Measurements from ENCODE around the gene NFAM1.

The NFAM1 gene

DNA sequence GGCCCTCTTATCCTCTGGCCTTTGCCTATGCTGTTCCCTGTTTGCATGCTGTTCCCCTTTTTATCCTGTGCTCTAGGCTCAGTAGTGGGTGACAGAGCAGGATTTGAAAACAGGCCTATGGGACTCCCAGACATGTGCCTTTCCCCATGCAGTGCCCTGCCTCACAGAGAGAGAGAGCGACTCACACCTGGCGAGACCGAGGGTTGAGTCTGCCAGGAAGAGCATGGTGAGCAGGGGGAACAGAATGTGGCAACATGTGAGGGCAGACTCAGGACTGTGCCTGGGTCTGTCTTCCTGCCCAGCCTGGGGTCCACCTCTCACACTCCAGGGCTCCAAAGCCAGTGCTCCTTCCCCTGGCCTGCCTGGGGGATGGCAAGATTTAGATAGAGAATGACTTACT is 75.0 kb downstream of the NFAM1 start:
- DNase-seq = no peak

DNA sequence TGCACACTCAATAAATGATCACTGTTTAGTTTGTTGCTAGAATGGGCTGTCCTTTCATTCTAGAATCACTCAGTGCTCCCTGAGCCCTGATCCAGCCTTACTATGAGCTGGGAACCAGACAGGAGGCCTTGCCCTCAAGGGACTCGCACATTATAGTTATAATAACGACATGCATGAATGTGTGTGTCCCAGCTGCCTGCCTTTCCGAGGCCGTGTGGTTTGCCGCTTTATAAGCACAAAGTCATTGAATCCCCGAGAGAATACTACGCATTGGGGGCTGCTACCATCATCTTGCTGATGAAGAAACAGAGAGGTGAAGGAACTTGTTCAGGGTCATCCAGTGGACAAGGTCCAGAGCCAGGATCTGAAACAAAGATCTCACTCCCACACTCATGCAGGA is 75.7 kb downstream of the NFAM1 start:
- no peak for DNase-seq

- DNase-seq = no peak
Measured at GRCh38 chr22:42353883-42354727, 78.1 kb downstream of the NFAM1 start.

DNA sequence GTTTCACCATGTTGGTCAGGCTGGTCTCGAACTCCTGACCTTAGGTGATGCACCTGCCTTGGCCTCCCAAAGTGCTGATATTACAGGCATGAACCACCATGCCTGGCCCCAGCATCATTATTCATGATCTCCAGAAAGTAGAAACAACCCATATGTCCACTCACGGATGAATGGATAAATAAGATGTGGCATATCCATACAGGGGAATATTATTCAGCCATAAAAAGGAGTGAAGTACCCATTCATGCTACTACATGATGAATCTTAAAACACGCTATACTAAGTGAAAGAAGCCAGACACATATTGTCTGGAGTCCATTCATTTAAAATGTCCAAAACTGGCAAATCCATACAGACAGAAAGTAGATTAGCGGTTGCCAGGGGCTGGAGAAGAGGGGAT is 81.8 kb downstream of the NFAM1 start:
- DNase-seq = no peak

DNA sequence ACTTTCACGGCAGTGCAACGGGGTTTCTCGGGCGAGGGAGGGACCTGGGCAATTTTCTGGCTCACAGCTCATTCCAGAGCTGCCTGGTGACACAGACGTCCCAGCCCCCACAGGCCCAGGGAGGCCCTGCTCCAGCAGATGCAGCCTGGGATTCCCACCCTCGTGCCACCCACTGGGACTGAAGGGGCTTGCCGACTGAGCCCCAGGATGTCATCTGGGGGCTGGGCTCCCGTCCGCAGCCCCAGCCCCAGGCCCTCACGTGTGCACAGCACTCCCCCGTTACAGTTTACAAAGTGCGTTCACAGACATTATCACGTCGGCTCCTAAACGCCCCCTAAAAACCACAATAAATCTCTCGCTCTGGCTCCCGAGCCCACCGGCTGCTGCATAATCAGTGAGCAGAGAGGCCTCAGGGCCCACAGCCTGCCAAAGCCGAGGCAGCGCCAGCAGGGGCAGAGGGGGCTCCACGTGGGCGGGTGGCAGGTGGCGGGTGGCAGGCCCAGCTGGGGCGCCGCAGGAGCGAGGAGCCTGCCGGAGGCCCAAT is 84.8 kb downstream of the NFAM1 start:
- DNase-seq = no peak

GRCh38 chr22:42346722-42347121 is 85.5 kb downstream of the NFAM1 start:
- DNase-seq = no peak

GRCh38 chr22:42345458-42345857 is 86.7 kb downstream of the NFAM1 start:
- DNase-seq = no peak

- no peak for DNase-seq
Measured at GRCh38 chr22:42344361-42344905, 87.8 kb downstream of the NFAM1 start.

GRCh38 chr22:42343531-42344081 is 88.6 kb downstream of the NFAM1 start:
- DNase-seq = no peak

GRCh38 chr22:42343121-42343454 is 89.1 kb downstream of the NFAM1 start:
- no peak for DNase-seq

DNA sequence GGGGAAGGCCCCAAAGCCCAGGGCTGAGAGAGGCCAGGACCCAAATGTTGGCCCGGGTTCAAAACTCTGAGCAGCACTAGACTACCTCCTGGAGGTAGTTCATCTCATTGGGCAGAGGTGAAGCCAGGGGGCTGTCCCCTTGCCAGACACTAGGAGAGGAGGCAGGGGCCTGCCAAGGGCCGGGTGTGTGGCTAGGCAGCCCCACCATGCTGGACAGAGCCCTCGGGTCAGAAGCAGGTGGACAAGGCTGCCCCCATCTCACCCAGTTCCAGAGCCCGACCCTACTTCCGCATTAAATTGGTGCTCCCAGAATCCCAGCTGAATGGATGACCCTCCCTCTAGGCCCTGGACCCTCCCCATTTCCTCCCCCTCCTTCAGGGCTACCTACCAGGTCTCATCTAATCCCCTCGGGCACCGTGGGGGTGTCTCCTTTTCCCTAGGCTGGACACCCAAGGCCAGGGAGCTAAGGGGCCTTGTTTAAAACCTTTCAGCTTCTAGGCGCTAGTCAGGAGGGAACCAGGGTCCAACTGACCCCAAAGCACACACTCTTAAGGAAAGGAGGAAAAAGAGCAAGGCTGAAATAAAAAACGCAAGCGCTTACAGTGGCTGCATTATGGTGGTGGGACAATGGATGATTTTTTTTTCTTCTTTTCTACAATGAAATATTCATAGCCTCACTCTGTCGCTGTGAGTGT is 89.6 kb downstream of the NFAM1 start:
- no peak for DNase-seq

GRCh38 chr22:42341779-42342178 is 90.4 kb downstream of the NFAM1 start:
- no peak for DNase-seq

DNA sequence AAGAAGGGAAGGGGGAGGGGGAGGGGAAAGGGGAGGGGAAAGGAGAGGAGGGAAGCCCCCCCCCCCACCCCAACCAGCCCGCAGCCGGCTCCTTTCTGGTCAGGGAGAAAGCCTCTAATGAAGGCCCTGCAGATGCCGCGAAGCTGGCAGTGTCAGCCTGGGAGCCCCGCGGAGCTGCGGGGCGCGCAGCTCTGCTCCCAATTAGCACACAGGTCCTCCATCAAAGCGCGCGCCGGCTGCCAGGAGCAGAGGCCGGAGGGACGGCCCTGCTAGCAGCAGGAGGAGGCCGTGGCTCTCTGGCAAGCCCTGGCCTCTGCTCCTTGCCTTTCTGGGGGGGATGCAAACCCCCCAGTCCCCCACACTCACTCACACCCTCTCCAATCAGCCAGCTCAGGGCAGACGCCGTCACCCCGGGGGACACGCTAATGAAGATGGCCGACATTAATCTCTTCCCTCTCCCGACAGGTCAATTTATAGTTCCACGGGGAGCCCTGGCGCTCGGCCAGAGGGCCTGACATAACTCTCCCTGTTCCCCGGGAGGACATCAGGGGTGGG is 91.3 kb downstream of the NFAM1 start:
- no peak for DNase-seq

DNA sequence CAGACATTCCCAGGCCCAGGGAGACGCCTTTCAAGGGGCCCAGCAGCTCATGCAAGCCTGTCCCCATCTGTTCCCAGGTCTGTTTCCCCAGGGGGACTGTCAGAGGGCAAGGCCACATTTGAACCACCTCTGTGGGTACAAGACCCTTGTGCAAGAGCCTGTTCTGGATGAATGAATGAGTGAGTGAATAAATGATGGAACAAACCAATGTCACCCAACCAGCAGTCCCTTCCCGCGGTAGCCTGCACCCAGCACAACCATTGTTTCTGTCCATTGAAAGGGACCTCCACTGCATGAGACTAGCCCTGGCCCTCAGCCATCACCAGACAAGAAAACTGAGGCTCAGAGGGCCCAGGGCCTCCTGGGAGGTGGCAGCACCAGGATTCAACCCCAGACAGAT is 92.1 kb downstream of the NFAM1 start:
- no peak for DNase-seq

DNA sequence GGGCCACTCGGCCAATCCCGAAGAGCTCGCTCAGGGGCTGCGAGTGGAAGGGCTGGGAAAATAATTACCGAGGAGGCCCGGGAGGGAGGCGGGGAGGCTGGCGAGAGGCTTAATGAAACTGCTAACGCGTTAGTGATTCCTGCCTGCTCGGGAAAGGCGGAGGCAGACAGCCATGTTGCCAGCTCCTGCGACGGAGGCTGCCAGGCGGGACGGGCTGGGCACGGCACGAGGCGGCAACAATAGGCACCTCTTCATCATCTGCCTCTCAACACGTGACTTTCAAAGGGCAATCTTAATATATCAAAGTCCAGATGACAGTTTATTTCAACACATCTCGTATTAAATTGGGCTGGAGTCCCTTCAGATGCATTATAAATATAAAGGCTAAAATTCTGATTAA is 93.7 kb downstream of the NFAM1 start:
- no peak for DNase-seq

DNA sequence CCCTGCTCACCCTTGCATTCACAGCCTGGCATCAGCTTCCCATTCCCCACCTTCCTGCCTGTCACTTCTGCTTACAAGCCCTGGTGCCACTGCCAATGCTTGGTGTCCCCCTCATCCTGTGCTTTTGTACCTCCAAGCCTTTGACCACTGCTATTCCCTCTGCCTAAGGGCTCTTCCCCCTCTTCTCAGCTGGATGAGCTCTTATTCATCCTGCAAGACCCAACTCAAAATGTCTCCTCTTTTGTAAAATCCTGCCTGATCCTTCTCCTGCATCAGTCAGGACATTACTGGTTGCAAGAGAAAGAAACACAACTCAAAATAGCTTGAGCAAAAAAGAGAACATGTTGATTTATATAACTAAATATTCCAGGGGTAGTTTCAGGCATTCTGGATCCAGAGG is 94.8 kb downstream of the NFAM1 start:
- DNase-seq = no peak

GRCh38 chr22:42336527-42337227 is 95.5 kb downstream of the NFAM1 start:
- DNase-seq = no peak

DNA sequence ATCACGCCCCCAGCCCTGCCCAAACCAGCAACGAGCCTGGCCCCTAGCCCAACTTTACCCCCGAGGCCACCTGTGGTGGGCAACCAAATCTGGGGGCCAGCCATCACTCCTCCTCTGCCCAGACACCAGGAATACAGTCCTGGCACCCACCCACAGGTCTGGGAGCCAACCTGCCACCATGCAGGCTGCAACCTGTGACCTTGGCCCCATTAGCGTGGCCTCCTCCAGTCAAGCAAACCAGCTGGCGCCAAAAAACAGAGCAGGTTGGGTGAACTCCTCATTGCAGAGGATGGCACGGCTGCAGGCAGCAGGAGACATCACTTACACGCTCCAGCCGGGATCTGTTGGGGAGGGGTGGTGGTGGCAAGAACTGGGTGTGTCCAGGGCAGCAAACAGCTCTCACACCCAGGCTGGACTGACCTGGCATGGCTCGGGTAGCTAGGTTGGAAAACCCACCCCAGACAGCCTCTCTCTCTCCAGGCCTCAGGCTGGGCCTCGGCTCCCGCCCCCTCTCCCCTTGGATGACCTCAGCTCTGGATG is 96.3 kb downstream of the NFAM1 start:
- DNase-seq = no peak

- DNase-seq = no peak
Measured at GRCh38 chr22:42334875-42335512, 97.2 kb downstream of the NFAM1 start.

DNA sequence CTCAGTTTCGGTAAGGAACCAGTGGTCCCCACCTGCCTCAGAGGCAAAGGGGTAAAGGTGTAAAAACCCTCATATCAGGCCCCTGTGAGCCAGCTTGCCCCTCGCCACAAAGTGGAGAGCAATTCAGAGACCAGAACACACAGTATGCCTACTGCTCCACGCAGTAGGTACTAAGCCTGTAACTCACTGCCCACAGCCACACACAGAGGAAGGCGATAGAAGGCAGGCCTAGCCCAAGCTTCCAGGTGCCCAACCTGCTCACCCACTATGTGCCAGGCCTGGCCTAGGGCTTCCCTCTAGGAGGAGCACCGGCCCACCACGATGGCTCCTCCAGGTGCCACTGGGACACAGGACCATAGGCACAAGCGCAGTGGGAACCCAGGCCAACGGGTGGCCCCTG is 98.7 kb downstream of the NFAM1 start:
- DNase-seq = no peak

- no peak for DNase-seq
Measured at GRCh38 chr22:42332089-42332488, 100.1 kb downstream of the NFAM1 start.

- no peak for DNase-seq
Measured at GRCh38 chr22:42331014-42331413, 101.2 kb downstream of the NFAM1 start.
